Measurements from ENCODE around the gene SORCS3.

SORCS3 gene

DNA sequence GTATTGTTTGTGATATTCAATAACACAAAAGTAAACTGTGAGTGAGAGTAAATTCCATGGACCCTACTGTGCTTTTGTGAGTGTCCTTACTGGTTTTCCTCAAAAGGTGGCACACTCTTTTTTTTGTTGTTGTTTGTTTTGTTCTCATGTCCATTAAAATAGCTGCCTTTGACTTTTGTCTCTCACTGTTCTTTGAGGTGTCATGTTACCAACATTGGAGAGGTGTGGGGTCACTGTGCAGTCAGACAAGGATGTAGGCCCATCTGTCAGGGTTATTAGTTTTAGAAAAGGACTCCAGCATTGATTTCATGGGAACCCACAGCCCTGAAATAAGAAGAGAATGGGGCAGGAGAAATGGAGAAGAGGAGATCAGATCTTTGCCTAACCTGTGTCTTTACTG is 383.1 kb downstream of the SORCS3 start:
- no peak overlapping the region for H3K4me3 ChIP-seq (ENCODE audit: low read depth, low read length)
- TF ChIP-seq CTCF (IDR thresholded peaks at IDR 0.05; ENCODE audit: low read depth, low read length), result no peak

GRCh38 chr10:105025092-105025491 is 384.0 kb downstream of the SORCS3 start:
- no peak for TF ChIP-seq CTCF (IDR thresholded peaks at IDR 0.05; ENCODE audit: low read depth, low read length)
- H3K4me3 ChIP-seq (ENCODE audit: low read depth, low read length), result no peak overlapping the region

DNA sequence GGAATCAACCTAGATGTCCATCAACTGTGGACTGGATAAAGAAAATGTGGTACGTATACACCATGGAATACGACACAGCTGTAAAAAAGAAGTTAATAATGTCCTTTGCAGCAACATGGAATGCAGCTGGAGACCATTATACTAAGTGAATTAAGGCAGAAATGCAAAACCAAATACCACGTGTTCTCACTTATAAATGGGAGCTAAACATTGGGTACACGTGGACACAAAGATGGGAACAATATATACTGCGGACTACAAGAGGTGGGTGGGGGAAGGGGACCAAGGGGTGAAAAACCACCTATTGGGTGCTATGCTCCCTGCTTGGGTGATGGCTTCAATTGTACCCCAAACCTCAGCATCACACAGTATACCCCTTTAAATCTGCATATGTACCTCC is 385.5 kb downstream of the SORCS3 start:
- no peak for TF ChIP-seq CTCF (IDR thresholded peaks at IDR 0.05; ENCODE audit: low read depth, low read length)

DNA sequence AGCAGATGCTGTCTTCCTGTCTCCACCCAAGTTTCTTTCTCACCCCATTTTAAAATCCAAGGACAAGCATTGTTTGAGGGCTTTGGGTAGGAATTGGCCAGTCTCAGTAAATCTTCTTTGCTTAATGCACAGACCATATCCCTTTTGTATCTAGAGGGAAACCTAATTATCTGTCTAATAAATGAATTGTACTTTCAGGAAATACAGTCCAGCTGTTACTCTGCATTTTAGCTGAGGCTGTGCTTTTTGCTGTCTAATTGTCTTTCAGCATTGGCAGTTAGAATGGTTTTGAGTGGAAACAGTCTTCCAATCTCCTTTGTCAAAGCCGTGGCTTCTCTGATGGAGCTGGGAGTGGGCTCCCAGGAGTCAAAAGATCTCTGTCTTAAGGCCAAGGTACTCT is 388.2 kb downstream of the SORCS3 start:
- no peak for TF ChIP-seq CTCF (IDR thresholded peaks at IDR 0.05; ENCODE audit: low read depth, low read length)
- H3K4me3 ChIP-seq (ENCODE audit: low read depth, low read length), result no peak overlapping the region

More for the DNA sequence above, 385.5 kb downstream of the SORCS3 start:
- H3K4me3 ChIP-seq (ENCODE audit: low read depth, low read length), result no peak overlapping the region

DNA sequence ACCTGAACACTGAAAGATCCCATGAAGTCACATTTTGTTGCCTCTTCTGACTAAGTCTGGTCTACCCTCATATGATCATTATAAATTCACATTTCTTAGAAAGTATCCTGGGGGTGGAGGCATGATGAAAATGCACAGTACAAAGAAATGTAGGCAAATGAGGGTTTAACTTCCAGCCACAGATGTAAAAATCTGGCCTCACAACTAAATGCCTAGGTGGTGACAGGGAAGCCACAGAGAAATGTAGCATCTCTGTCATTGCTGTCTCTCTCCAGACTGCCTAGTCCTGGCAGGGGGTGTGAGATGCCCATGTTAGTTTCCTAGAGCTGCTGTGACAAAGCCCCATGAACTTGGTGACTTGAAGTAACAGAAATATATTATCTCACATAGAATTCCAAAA is 395.9 kb downstream of the SORCS3 start:
- no peak for TF ChIP-seq CTCF (IDR thresholded peaks at IDR 0.05; ENCODE audit: low read depth, low read length)
- no peak overlapping the region for H3K4me3 ChIP-seq (ENCODE audit: low read depth, low read length)

DNA sequence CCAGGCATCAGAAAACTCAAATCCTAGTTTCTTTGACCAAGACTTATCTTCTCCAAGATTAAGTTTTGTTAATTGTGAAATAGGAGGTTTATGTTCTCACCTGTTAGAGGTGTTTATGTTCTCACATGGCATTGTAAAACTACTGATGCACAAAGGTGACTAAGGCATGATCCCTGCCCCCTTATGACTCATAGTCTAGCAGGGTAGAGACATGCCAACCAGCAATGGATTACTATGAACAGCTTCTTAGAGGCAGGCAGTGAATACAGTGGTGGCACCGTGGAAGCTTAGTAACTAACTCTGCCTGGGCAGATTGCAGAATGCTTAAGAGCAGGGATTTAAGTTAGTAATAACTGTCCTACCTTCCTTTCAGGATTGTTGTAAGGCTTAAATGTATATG is 400.9 kb downstream of the SORCS3 start:
- no peak for TF ChIP-seq CTCF (IDR thresholded peaks at IDR 0.05; ENCODE audit: low read depth, low read length)
- H3K4me3 ChIP-seq (ENCODE audit: low read depth, low read length), result no peak overlapping the region

DNA sequence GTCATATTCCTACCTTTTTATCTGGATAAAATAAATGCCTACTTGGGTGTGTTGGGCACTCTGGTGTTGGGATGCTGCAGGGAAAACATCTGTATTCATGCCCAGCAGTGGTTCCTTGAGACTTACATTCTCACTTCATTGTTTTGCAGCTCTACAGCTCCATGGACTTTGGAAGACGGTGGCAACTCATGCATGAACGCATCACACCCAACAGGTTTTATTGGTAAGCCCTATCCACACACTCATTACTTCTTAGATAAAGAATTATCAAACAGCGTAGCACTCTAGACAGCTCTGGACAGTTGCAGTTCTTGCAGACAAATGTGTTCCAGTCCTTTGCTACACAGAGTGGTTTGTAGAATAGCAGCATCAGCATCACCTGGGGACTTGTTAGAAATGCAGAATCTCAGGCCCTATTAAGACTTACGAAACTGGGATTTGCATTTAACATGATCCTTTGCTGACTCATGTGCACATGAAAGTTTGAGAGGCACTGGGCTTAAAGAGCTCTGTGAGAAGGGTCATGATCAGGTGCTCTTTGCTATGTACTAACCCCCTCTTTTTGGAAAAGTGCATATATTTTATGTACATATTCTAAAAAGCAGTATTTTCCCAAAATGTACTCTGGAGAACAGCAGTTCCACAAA is 401.9 kb downstream of the SORCS3 start:
- TF ChIP-seq CTCF (IDR thresholded peaks at IDR 0.05; ENCODE audit: low read depth, low read length), result no peak

More for the DNA sequence above, 401.9 kb downstream of the SORCS3 start:
- no peak overlapping the region for H3K4me3 ChIP-seq (ENCODE audit: low read depth, low read length)

All from WI38 (cell line).